HG02870 (cell line): ENCODE data around the gene KCNMA1.

Experiments used
- ATAC-seq: cut with Tn5 transposase; IDR thresholded peaks from one replicate; pipeline ENCODE4 v1.9.1; 2021; ENCODE audit warnings: mild to moderate bottlenecking, moderate library complexity; ENCODE audit not compliant: unreplicated experiment

The KCNMA1 gene

GRCh38 chr10:76981251-76981650 lies 656.4 kb downstream of the KCNMA1 start:
- ATAC-seq, result no peak

GRCh38 chr10:76977901-76978300 lies 659.7 kb downstream of the KCNMA1 start:
- no peak for ATAC-seq

GRCh38 chr10:76977046-76977445 lies 660.6 kb downstream of the KCNMA1 start:
- no peak for ATAC-seq

GRCh38 chr10:76976142-76976541 lies 661.5 kb downstream of the KCNMA1 start:
- ATAC-seq, result no peak

- ATAC-seq, result no peak
These were observed 662.5 kb downstream of the KCNMA1 start for GRCh38 chr10:76975126-76975525.

GRCh38 chr10:76974017-76974691 lies 663.5 kb downstream of the KCNMA1 start:
- ATAC-seq, result no peak

GRCh38 chr10:76973091-76974016 lies 664.3 kb downstream of the KCNMA1 start:
- ATAC-seq, result no peak

- no peak for ATAC-seq
These were observed 665.1 kb downstream of the KCNMA1 start for GRCh38 chr10:76972541-76972940.

- ATAC-seq, result no peak
These were observed 665.9 kb downstream of the KCNMA1 start for GRCh38 chr10:76971547-76972170.

GRCh38 chr10:76970711-76971519 lies 666.7 kb downstream of the KCNMA1 start:
- ATAC-seq, result no peak

GRCh38 chr10:76969366-76969948 lies 668.2 kb downstream of the KCNMA1 start:
- no peak for ATAC-seq

GRCh38 chr10:76968483-76968882 lies 669.1 kb downstream of the KCNMA1 start:
- no peak for ATAC-seq

GRCh38 chr10:76962851-76963250 lies 674.8 kb downstream of the KCNMA1 start:
- no peak for ATAC-seq

GRCh38 chr10:76961841-76962240 lies 675.8 kb downstream of the KCNMA1 start:
- no peak for ATAC-seq

- no peak for ATAC-seq
These were observed 678.5 kb downstream of the KCNMA1 start for GRCh38 chr10:76959111-76959510.

- no peak for ATAC-seq
These were observed 682.8 kb downstream of the KCNMA1 start for GRCh38 chr10:76954838-76955237.

GRCh38 chr10:76950354-76950753 lies 687.3 kb downstream of the KCNMA1 start:
- ATAC-seq, result no peak

- no peak for ATAC-seq
These were observed 691.3 kb downstream of the KCNMA1 start for GRCh38 chr10:76946270-76946669.

GRCh38 chr10:76945166-76945565 lies 692.4 kb downstream of the KCNMA1 start:
- no peak for ATAC-seq

- no peak for ATAC-seq
These were observed 693.0 kb downstream of the KCNMA1 start for GRCh38 chr10:76944640-76945039.
